ENCODE results near the gene ATP10D. TPM values are rescaled to one million over a fixed set of nuclear protein-coding genes. Genes with fewer than 3 reads are reported as not detected.

Gene ATP10D
- total RNA-seq, 1 experiment from 2014 or later: 5.1 TPM

DNA sequence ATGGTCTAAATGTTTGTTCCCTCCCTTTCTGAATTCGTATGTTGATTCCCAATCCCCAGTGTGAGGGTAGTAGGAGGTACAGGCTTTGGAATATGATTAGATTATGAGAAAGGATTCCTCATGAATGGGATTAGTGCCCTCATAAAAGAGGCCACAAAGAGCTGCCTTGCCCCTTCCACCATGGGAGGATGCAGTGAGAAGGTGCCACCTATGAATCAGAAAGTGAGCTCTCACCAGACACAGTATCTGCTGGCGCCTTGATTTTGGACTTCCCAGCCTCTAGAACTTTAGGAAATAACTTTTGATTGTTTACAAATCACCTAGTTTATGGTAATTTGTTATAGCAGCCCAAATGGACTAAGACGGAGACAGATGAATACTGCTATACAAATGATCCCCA is 3.6 kb downstream of the ATP10D start:
- intact Hi-C loops (cut with micrococcal nuclease): no loop called here
- ATAC-seq: no peak
- no peaks in the 10 kb centered on the region for H3K79me2 ChIP-seq (ENCODE audit: insufficient read depth, low read length)

DNA sequence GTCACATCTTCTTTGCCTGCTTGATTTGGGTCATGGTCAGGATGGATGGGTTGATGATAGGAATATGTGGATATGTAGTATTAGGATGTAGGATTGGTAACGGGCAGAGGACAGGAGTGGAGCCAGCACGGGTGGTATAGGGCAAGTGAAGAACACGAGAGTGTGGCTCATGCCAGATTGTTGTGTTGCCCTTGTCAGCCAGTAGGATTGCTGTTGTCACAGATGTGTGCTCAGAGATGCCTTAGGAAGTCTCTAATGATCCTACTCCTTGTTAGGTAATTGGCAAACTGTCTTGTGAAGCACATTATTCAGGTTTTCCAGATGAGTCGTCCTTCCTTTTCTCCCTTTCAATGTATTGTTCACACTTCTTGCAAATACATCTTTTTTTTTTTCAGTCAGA is 5.5 kb downstream of the ATP10D start:
- H2AFZ ChIP-seq (ENCODE audit: low read depth, low read length, poor library complexity, severe bottlenecking): no peak overlapping the region
- intact Hi-C loops (cut with micrococcal nuclease): no loop called here
- ChIA-PET CTCF (interaction anchor here (1.0 kb wide), 1 partner anchor 9 kb away, joined by 3 read pairs; no protein-coding TSS in a partner anchor), POLR2A (no interaction called here), RAD21 (ENCODE audit: low non-redundant PET in 1 of 2, low total read pairs in 2 of 2, uncharacterized antibody in 2 of 2, unreplicated experiment in 2 of 2) (no interaction called here)
- H3K27me3 ChIP-seq (ENCODE audit: insufficient read depth, low read length): no peaks in the 10 kb centered on the region
- no TSS peak for BruUV-seq (replicated peaks)
- no peaks in the 10 kb centered on the region for H3K36me3 ChIP-seq (ENCODE audit: control insufficient read depth in 1 of 2, insufficient read depth in 2 of 2, low read length in 2 of 2)
- peaks cover 0 to 7% of the 10 kb centered on the region in 2 experiments; a peak in 2 of 4 replicates for H3K4me1 ChIP-seq (ENCODE audit: control insufficient read depth in 1 of 2, insufficient read depth in 2 of 2, low read length in 2 of 2)
- ATAC-seq: peak; percentile 99
- H3K27ac ChIP-seq (ENCODE audit: low read depth, low read length): no peak overlapping the region
- H4K20me1 ChIP-seq (ENCODE audit: insufficient read depth): no peaks in the 10 kb centered on the region
- H3K4me2 ChIP-seq (ENCODE audit: low read length): no peak overlapping the region
- no peak overlapping the region for H3K9ac ChIP-seq (ENCODE audit: low read length)
- no peaks in the 10 kb centered on the region for H3K79me2 ChIP-seq (ENCODE audit: insufficient read depth, low read length)
- TF ChIP-seq YY1 (IDR thresholded peaks at IDR 0.05; ENCODE audit: extremely low read depth, insufficient replicate concordance, low read depth, low read length): no peak
- TF ChIP-seq RAD21 (IDR thresholded peaks at IDR 0.05; ENCODE audit: low read depth): peak; percentile 38; the same call in 1 of the 2 replicates
- no peak for TF ChIP-seq SP1 (IDR thresholded peaks at IDR 0.05; ENCODE audit: low read depth)
- TF ChIP-seq, protein P1, sequence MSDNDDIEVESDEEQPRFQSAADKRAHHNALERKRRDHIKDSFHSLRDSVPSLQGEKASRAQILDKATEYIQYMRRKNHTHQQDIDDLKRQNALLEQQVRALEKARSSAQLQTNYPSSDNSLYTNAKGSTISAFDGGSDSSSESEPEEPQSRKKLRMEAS (IDR thresholded peaks at IDR 0.05): no peak
- TF ChIP-seq, protein P2, sequence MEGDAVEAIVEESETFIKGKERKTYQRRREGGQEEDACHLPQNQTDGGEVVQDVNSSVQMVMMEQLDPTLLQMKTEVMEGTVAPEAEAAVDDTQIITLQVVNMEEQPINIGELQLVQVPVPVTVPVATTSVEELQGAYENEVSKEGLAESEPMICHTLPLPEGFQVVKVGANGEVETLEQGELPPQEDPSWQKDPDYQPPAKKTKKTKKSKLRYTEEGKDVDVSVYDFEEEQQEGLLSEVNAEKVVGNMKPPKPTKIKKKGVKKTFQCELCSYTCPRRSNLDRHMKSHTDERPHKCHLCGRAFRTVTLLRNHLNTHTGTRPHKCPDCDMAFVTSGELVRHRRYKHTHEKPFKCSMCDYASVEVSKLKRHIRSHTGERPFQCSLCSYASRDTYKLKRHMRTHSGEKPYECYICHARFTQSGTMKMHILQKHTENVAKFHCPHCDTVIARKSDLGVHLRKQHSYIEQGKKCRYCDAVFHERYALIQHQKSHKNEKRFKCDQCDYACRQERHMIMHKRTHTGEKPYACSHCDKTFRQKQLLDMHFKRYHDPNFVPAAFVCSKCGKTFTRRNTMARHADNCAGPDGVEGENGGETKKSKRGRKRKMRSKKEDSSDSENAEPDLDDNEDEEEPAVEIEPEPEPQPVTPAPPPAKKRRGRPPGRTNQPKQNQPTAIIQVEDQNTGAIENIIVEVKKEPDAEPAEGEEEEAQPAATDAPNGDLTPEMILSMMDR (IDR thresholded peaks at IDR 0.05 in 2 of 3, conservative IDR thresholded peaks at IDR 0.05 in 1 of 3; ENCODE audit: borderline replicate concordance in 1 of 3, insufficient read depth in 1 of 3, low read depth in 2 of 3, low read length in 2 of 3): peak in 2 of 3 experiments; percentile 59 to 69; a peak in 4 of 6 replicates
- no peak for TF ChIP-seq EZH2phosphoT487 (IDR thresholded peaks at IDR 0.05; ENCODE audit: borderline replicate concordance)
- no peak for TF ChIP-seq EZH2 (IDR thresholded peaks at IDR 0.05)
- TF ChIP-seq POLR2A (IDR thresholded peaks at IDR 0.05; ENCODE audit: borderline replicate concordance, extremely low read depth, insufficient read depth, insufficient read length): no peak
- H3K9me3 ChIP-seq (ENCODE audit: control insufficient read depth in 1 of 2, insufficient read depth in 1 of 2, low read depth in 1 of 2, low read length in 2 of 2): no peaks in the 10 kb centered on the region
- H3K4me3 ChIP-seq (replicated peaks in 1 of 2; ENCODE audit: low read depth in 1 of 2, low read length in 2 of 2): no peak overlapping the region
- peak; percentile 36 for DNase-seq (ENCODE audit: low read depth, low spot score)
- no peaks in the 10 kb centered on the region for H3K9me2 ChIP-seq (ENCODE audit: insufficient read depth)

More for the DNA sequence above, 3.6 kb downstream of the ATP10D start:
- no peak for DNase-seq (ENCODE audit: low read depth, low spot score)
- H3K9me2 ChIP-seq (ENCODE audit: insufficient read depth): no peaks in the 10 kb centered on the region
- peaks cover 0 to 19% of the 10 kb centered on the region in 2 experiments; a peak in 3 of 4 replicates for H3K4me1 ChIP-seq (ENCODE audit: control insufficient read depth in 1 of 2, insufficient read depth in 2 of 2, low read length in 2 of 2)
- H3K27ac ChIP-seq (ENCODE audit: low read depth, low read length): no peak overlapping the region
- H4K20me1 ChIP-seq (ENCODE audit: insufficient read depth): no peaks in the 10 kb centered on the region
- no peak for TF ChIP-seq POLR2A (IDR thresholded peaks at IDR 0.05; ENCODE audit: borderline replicate concordance, extremely low read depth, insufficient read depth, insufficient read length)
- TF ChIP-seq CBX3 (IDR thresholded peaks at IDR 0.05; ENCODE audit: low read depth): no peak
- TF ChIP-seq, protein P1 (IDR thresholded peaks at IDR 0.05): no peak
- no peak for TF ChIP-seq FOSL1 (IDR thresholded peaks at IDR 0.05; ENCODE audit: low read depth)
- no peak for TF ChIP-seq EZH2 (IDR thresholded peaks at IDR 0.05)
- H3K4me3 ChIP-seq (replicated peaks in 1 of 2; ENCODE audit: low read depth in 1 of 2, low read length in 2 of 2): no peak overlapping the region
- H3K4me2 ChIP-seq (ENCODE audit: low read length): no peak overlapping the region
- RAD21 ChIA-PET (ENCODE audit: low non-redundant PET in 1 of 2, low total read pairs in 2 of 2, uncharacterized antibody in 2 of 2, unreplicated experiment in 2 of 2): no interaction called here
- POLR2A ChIA-PET: interaction anchor here (1.2 kb wide), 1 partner anchor 25 kb away, joined by 3 read pairs; the partner anchor contains the start of gene COMMD8
- no peaks in the 10 kb centered on the region for H3K36me3 ChIP-seq (ENCODE audit: control insufficient read depth in 1 of 2, insufficient read depth in 2 of 2, low read length in 2 of 2)
- BruUV-seq (replicated peaks): no TSS peak
- H3K9ac ChIP-seq (ENCODE audit: low read length): no peak overlapping the region
- CTCF ChIA-PET: no interaction called here
- H3K9me3 ChIP-seq (ENCODE audit: control insufficient read depth in 1 of 2, insufficient read depth in 1 of 2, low read depth in 1 of 2, low read length in 2 of 2): no peaks in the 10 kb centered on the region
- no peak overlapping the region for H2AFZ ChIP-seq (ENCODE audit: low read depth, low read length, poor library complexity, severe bottlenecking)
- H3K27me3 ChIP-seq (ENCODE audit: insufficient read depth, low read length): no peaks in the 10 kb centered on the region

Data from HCT116 (cell line).